ENCODE data around the gene TSPAN2.

GRCh38 chr1:115107516-115108260 is 18.4 kb upstream of the TSPAN2 start:
- TF ChIP-seq, protein P1, sequence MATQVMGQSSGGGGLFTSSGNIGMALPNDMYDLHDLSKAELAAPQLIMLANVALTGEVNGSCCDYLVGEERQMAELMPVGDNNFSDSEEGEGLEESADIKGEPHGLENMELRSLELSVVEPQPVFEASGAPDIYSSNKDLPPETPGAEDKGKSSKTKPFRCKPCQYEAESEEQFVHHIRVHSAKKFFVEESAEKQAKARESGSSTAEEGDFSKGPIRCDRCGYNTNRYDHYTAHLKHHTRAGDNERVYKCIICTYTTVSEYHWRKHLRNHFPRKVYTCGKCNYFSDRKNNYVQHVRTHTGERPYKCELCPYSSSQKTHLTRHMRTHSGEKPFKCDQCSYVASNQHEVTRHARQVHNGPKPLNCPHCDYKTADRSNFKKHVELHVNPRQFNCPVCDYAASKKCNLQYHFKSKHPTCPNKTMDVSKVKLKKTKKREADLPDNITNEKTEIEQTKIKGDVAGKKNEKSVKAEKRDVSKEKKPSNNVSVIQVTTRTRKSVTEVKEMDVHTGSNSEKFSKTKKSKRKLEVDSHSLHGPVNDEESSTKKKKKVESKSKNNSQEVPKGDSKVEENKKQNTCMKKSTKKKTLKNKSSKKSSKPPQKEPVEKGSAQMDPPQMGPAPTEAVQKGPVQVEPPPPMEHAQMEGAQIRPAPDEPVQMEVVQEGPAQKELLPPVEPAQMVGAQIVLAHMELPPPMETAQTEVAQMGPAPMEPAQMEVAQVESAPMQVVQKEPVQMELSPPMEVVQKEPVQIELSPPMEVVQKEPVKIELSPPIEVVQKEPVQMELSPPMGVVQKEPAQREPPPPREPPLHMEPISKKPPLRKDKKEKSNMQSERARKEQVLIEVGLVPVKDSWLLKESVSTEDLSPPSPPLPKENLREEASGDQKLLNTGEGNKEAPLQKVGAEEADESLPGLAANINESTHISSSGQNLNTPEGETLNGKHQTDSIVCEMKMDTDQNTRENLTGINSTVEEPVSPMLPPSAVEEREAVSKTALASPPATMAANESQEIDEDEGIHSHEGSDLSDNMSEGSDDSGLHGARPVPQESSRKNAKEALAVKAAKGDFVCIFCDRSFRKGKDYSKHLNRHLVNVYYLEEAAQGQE (IDR thresholded peaks at IDR 0.05): no peak
- TF ChIP-seq YY1 (IDR thresholded peaks at IDR 0.05) (no peak), CTCF (IDR thresholded peaks at IDR 0.05; ENCODE audit: low read depth, low read length, missing input control) (no peak), GABPA (IDR thresholded peaks at IDR 0.05 in 1 of 2, conservative IDR thresholded peaks at IDR 0.05 in 1 of 2) (no peak), TAF1 (conservative IDR thresholded peaks at IDR 0.05) (no peak), ZBTB33 (IDR thresholded peaks at IDR 0.05) (no peak), JUND (IDR thresholded peaks at IDR 0.05) (no peak), ATF3 (IDR thresholded peaks at IDR 0.05) (no peak), SP1 (IDR thresholded peaks at IDR 0.05) (no peak), RAD21 (IDR thresholded peaks at IDR 0.05) (no peak), FOXA1 (IDR thresholded peaks at IDR 0.05) (no peak), EGR1 (IDR thresholded peaks at IDR 0.05; ENCODE audit: low read depth in 2 of 2) (no peak), RXRA (IDR thresholded peaks at IDR 0.05) (no peak)
- TF ChIP-seq, protein P2, sequence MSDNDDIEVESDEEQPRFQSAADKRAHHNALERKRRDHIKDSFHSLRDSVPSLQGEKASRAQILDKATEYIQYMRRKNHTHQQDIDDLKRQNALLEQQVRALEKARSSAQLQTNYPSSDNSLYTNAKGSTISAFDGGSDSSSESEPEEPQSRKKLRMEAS (IDR thresholded peaks at IDR 0.05): no peak

All from liver (tissue), 3 donors.